Measurements from ENCODE around the gene MOV10L1. TPM values are rescaled to one million over a fixed set of nuclear protein-coding genes. Genes with fewer than 3 reads are reported as not detected.

MOV10L1 gene
- total and polyA plus RNA-seq, 11 donors = 0.06 to 0.63 (median 0.13) TPM; not detected in 6

GRCh38 chr22:50047346-50047745, 42.5 kb upstream of the MOV10L1 start:
- Histone ChIP-seq H3K27me3 (peaks cover 0 to 26% (median 3%) of the 10 kb centered on the region in 9 donors), H3K4me1 (no peaks in the 10 kb centered on the region), H3K4me3 (no peak overlapping the region), H3K27ac (no peak overlapping the region), H3K9me3 (peaks cover 0 to 3% (median 0%) of the 10 kb centered on the region in 12 donors), H3K36me3 (no peaks in the 10 kb centered on the region)
- intact Hi-C loops (cut with DNase I) = no loop called here
- WGBS, 4 donors = 85 to 91% (median 89%) methylated on average over 14 to 16 of the region's 16 CpGs
- ATAC-seq = no peak
- peak in 1 of 5 donors; percentile 6 for DNase-seq
- TF ChIP-seq POLR2A (IDR thresholded peaks at IDR 0.05) (no peak), CTCF (IDR thresholded peaks at IDR 0.05) (no peak)

- 83 to 86% (median 84%) methylated on average over 8 to 12 of the region's 12 CpGs for WGBS, 4 donors
- Histone ChIP-seq H3K9me3 (peaks cover 0 to 12% (median 4%) of the 10 kb centered on the region in 12 donors), H3K4me1 (no peaks in the 10 kb centered on the region), H3K4me3 (no peak overlapping the region), H3K27me3 (peaks cover 0 to 26% (median 3%) of the 10 kb centered on the region in 9 donors), H3K36me3 (no peaks in the 10 kb centered on the region), H3K27ac (no peak overlapping the region)
- ATAC-seq (no peak), DNase-seq (peak in 1 of 5 donors; percentile 9)
- no peak for TF ChIP-seq POLR2A (IDR thresholded peaks at IDR 0.05)
- no peak for TF ChIP-seq CTCF (IDR thresholded peaks at IDR 0.05)
- intact Hi-C loops (cut with DNase I) = no loop called here
Observed at GRCh38 chr22:50048061-50048765, 41.6 kb upstream of the MOV10L1 start.

- no peak for ATAC-seq
Observed at GRCh38 chr22:50048836-50049235, 41.0 kb upstream of the MOV10L1 start.

More at GRCh38 chr22:50048836-50049235, 41.0 kb upstream of the MOV10L1 start:
- peaks cover 0 to 26% (median 3%) of the 10 kb centered on the region in 9 donors for H3K27me3 ChIP-seq
- H3K27ac ChIP-seq = no peak overlapping the region
- 84 to 88% (median 86%) methylated on average over 9 to 17 of the region's 17 CpGs for WGBS, 4 donors
- peaks cover 0 to 18% (median 9%) of the 10 kb centered on the region in 12 donors for H3K9me3 ChIP-seq
- TF ChIP-seq CTCF (IDR thresholded peaks at IDR 0.05) (no peak), POLR2A (IDR thresholded peaks at IDR 0.05) (no peak)
- intact Hi-C loops (cut with DNase I) = no loop called here
- no peaks in the 10 kb centered on the region for H3K4me1 ChIP-seq
- DNase-seq = peak in 1 of 5 donors; percentile 12
- H3K36me3 ChIP-seq = no peaks in the 10 kb centered on the region
- H3K4me3 ChIP-seq = no peak overlapping the region

Measured in heart left ventricle (tissue), 16 donors.